HCT116 (cell line): ENCODE results near the gene NR6A1.

Experiments used
- CEBPB ChIP-seq: IDR thresholded peaks from 2 replicates; pipeline ENCODE4 v1.6.1; 2012; ENCODE audit warnings: low read depth
- CTCF ChIP-seq, 3 experiments: fragments of 200-600 bp in 1 of 3; sonication (generic) in 1 of 3; IDR thresholded peaks in 2 of 3; conservative IDR thresholded peaks in 1 of 3; 2 replicates each; pipeline ENCODE4 v1.5.1; 2012 to 2017; ENCODE audit warnings: low read depth in 2 of 3, low read length in 2 of 3, antibody characterized with exemption in 1 of 3, borderline replicate concordance in 1 of 3, control low read depth in 1 of 3, mild to moderate bottlenecking in 1 of 3, mixed read lengths in 1 of 3, mixed run types in 1 of 3, moderate library complexity in 1 of 3; ENCODE audit not compliant: insufficient read depth in 1 of 3
- ELF1 ChIP-seq: IDR thresholded peaks from 2 replicates; pipeline ENCODE4 v1.6.1; 2012; ENCODE audit warnings: low read depth, borderline replicate concordance
- EZH2phosphoT487 ChIP-seq: fragments of 200-600 bp; IDR thresholded peaks from 2 replicates; pipeline ENCODE4 v1.6.1; 2018; ENCODE audit warnings: antibody characterized with exemption, borderline replicate concordance
- POLR2A ChIP-seq: IDR thresholded peaks from 2 replicates; pipeline ENCODE4 v1.7.0; 2011; ENCODE audit warnings: borderline replicate concordance; ENCODE audit not compliant: insufficient read depth, insufficient read length; ENCODE audit errors: extremely low read depth
- SRF ChIP-seq: IDR thresholded peaks from 2 replicates; pipeline ENCODE4 v1.6.1; 2012; ENCODE audit warnings: low read depth
- YY1 ChIP-seq: IDR thresholded peaks from 2 replicates; pipeline ENCODE4 v1.6.1; 2011; ENCODE audit warnings: low read length, low read depth, moderate library complexity, mild to moderate bottlenecking; ENCODE audit not compliant: insufficient replicate concordance; ENCODE audit errors: extremely low read depth
- ZNF274 ChIP-seq: fragments of 200-500 bp; sonication (Bioruptor generic); IDR thresholded peaks from 2 replicates; pipeline ENCODE4 v1.6.1; 2014; ENCODE audit warnings: mild to moderate bottlenecking, low read depth, low read length, inconsistent platforms
- TF ChIP-seq, protein P1 (sequence below): IDR thresholded peaks from 2 replicates; pipeline ENCODE4 v1.6.1; 2012
- TF ChIP-seq, protein P2 (sequence below): IDR thresholded peaks from 2 replicates; pipeline ENCODE4 v1.6.1; 2012; ENCODE audit warnings: low read depth

DNA sequence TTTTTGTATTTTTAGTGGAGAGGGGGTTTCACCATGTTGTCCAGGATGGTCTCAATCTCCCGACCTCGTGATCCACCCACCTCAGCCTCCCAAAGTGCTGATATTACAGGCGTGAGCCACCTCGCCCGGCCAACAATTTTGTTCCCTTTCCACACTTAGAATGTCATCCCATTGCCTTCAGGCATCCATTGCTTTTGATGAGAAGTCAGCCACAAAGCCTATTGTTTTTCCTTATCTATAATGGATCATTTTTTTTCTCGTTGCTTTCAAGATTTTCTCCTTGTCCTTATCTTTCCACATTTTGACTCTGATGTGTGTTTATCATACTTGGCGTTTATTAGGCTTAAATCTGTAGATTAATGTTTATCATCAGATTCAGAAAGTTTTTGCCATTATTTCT is 64.4 kb downstream of the NR6A1 start:
- TF ChIP-seq CTCF (IDR thresholded peaks at IDR 0.05 in 2 of 3, conservative IDR thresholded peaks at IDR 0.05 in 1 of 3; ENCODE audit: borderline replicate concordance in 1 of 3, insufficient read depth in 1 of 3, low read depth in 2 of 3, low read length in 2 of 3) (no peak), POLR2A (no peak), EZH2phosphoT487 (no peak), YY1 (no peak), ELF1 (no peak), SRF (no peak), ZNF274 (no peak), CEBPB (no peak)
- TF ChIP-seq, protein P1, sequence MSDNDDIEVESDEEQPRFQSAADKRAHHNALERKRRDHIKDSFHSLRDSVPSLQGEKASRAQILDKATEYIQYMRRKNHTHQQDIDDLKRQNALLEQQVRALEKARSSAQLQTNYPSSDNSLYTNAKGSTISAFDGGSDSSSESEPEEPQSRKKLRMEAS = no peak
- TF ChIP-seq, protein P2, sequence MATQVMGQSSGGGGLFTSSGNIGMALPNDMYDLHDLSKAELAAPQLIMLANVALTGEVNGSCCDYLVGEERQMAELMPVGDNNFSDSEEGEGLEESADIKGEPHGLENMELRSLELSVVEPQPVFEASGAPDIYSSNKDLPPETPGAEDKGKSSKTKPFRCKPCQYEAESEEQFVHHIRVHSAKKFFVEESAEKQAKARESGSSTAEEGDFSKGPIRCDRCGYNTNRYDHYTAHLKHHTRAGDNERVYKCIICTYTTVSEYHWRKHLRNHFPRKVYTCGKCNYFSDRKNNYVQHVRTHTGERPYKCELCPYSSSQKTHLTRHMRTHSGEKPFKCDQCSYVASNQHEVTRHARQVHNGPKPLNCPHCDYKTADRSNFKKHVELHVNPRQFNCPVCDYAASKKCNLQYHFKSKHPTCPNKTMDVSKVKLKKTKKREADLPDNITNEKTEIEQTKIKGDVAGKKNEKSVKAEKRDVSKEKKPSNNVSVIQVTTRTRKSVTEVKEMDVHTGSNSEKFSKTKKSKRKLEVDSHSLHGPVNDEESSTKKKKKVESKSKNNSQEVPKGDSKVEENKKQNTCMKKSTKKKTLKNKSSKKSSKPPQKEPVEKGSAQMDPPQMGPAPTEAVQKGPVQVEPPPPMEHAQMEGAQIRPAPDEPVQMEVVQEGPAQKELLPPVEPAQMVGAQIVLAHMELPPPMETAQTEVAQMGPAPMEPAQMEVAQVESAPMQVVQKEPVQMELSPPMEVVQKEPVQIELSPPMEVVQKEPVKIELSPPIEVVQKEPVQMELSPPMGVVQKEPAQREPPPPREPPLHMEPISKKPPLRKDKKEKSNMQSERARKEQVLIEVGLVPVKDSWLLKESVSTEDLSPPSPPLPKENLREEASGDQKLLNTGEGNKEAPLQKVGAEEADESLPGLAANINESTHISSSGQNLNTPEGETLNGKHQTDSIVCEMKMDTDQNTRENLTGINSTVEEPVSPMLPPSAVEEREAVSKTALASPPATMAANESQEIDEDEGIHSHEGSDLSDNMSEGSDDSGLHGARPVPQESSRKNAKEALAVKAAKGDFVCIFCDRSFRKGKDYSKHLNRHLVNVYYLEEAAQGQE = no peak
